Keratinocyte (primary cell): Measurements from ENCODE around the gene ATP1A4. TPM values are rescaled to one million over a fixed set of nuclear protein-coding genes. Genes with fewer than 3 reads are reported as not detected.

Experiments
- DNase-seq: peaks from one replicate; pipeline ENCODE4 v3.0.0-alpha.2; 2011; ENCODE audit warnings: low read depth, missing footprints, low spot score
- FAIRE-seq: peaks from 2 replicates; lab custom pipeline; 2011; peaks lifted over from hg19 to GRCh38; lab: Jason Lieb, UNC
- H2AFZ ChIP-seq: 2 replicates; pipeline ENCODE4 v1.6.0; 2012; ENCODE audit warnings: low read length, control low read depth, inconsistent platforms; ENCODE audit not compliant: control insufficient read depth
- H3K27ac ChIP-seq: 2 replicates; pipeline ENCODE4 v1.5.1; 2011; ENCODE audit warnings: low read length; ENCODE audit not compliant: control insufficient read depth, insufficient read depth
- H3K27me3 ChIP-seq: 3 replicates; pipeline ENCODE4 v1.6.0; 2011; ENCODE audit warnings: low read length; ENCODE audit not compliant: control insufficient read depth, insufficient read depth; ENCODE audit errors: extremely low read depth
- H3K36me3 ChIP-seq, 2 experiments: 2 replicates in 1 of 2; 3 replicates in 1 of 2; pipeline ENCODE4 v1.5.1; 2011; ENCODE audit warnings: low read length in 2 of 2, mild to moderate bottlenecking in 1 of 2; ENCODE audit not compliant: control insufficient read depth in 2 of 2, insufficient read depth in 2 of 2; ENCODE audit errors: extremely low read depth in 1 of 2
- H3K4me1 ChIP-seq: 3 replicates; pipeline ENCODE4 v1.5.1; 2011; ENCODE audit warnings: low read length; ENCODE audit not compliant: control insufficient read depth, insufficient read depth; ENCODE audit errors: extremely low read depth
- H3K4me2 ChIP-seq: 3 replicates; pipeline ENCODE4 v1.6.0; 2011; ENCODE audit warnings: low read depth, low read length; ENCODE audit not compliant: control insufficient read depth, insufficient read depth; ENCODE audit errors: extremely low read depth
- H3K4me3 ChIP-seq, 3 experiments: fragments of 200-600 bp in 1 of 3; sonication (generic) in 1 of 3; 2 replicates in 2 of 3; 3 replicates in 1 of 3; pipeline ENCODE4 v1.5.1; 2011 to 2016; ENCODE audit warnings: low read length in 3 of 3, mild to moderate bottlenecking in 3 of 3, control low read depth in 2 of 3, inconsistent platforms in 1 of 3, low read depth in 1 of 3, mixed read lengths in 1 of 3, mixed run types in 1 of 3, moderate library complexity in 1 of 3; ENCODE audit not compliant: control insufficient read depth in 2 of 3, insufficient read depth in 2 of 3; ENCODE audit errors: extremely low read depth in 1 of 3
- H3K79me2 ChIP-seq: 2 replicates; pipeline ENCODE4 v1.6.0; 2012; ENCODE audit warnings: low read length; ENCODE audit not compliant: control insufficient read depth, insufficient read depth
- H3K9ac ChIP-seq: 3 replicates; pipeline ENCODE4 v1.6.0; 2011; ENCODE audit warnings: low read length; ENCODE audit not compliant: control insufficient read depth, insufficient read depth; ENCODE audit errors: extremely low read depth
- H3K9me1 ChIP-seq: 3 replicates; pipeline ENCODE4 v1.6.0; 2011; ENCODE audit warnings: low read length; ENCODE audit not compliant: control insufficient read depth, insufficient read depth; ENCODE audit errors: extremely low read depth
- H3K9me3 ChIP-seq: 2 replicates; pipeline ENCODE4 v1.5.1; 2012; ENCODE audit warnings: low read depth, low read length; ENCODE audit not compliant: control insufficient read depth
- H4K20me1 ChIP-seq: 3 replicates; pipeline ENCODE4 v1.6.0; 2011; ENCODE audit warnings: low read length; ENCODE audit not compliant: control insufficient read depth, insufficient read depth; ENCODE audit errors: extremely low read depth
- CTCF ChIP-seq, 3 experiments: IDR thresholded peaks in 1 of 3; conservative IDR thresholded peaks in 1 of 3; optimal IDR thresholded peaks in 1 of 3; 2 replicates in 2 of 3; 3 replicates in 1 of 3; pipeline versions ENCODE3 to v1.5.1; 2011; ENCODE audit warnings: low read length in 3 of 3, mild to moderate bottlenecking in 3 of 3, moderate library complexity in 2 of 3, control low read depth in 1 of 3, inconsistent platforms in 1 of 3; ENCODE audit not compliant: insufficient read depth in 2 of 3; ENCODE audit errors: extremely low read depth in 1 of 3
- EZH2 ChIP-seq: IDR thresholded peaks from one replicate; pipeline ENCODE4 v1.6.1; 2012; ENCODE audit warnings: inconsistent platforms, mild to moderate bottlenecking, low read length, moderate library complexity
- dilution Hi-C: fragments of 300-500 bp; cut with MboI; formaldehyde crosslinking; loops from one replicate; pipeline ENCODE4 v1.7.0; 2020; ENCODE audit warnings: low sequenced_read_pairs; ENCODE audit not compliant: extremely low pct_ligation_motif_present
- polyA plus RNA-seq, 5 experiments: library from polyadenylated mRNA; depleted of rRNA in 3 of 5; stranded (reverse) in 3 of 5; stranded (forward) in 1 of 5; unstranded in 1 of 5; fragments of >200 nt; gene quantifications; 1 replicate in 1 of 5; 2 replicates in 3 of 5; 3 replicates in 1 of 5; pipeline versions ENCODE4 v1.2.1 to v1.2.3, GENCODE V29; 2011 to 2012; ENCODE audit warnings: missing spikeins in 2 of 5, low read depth in 1 of 5, low replicate concordance in 1 of 5

The ATP1A4 gene
- polyA plus RNA-seq, 1 donor (not counting 4 experiments of a cell fraction or from before 2014, with no cell fraction given) = not detected

DNA sequence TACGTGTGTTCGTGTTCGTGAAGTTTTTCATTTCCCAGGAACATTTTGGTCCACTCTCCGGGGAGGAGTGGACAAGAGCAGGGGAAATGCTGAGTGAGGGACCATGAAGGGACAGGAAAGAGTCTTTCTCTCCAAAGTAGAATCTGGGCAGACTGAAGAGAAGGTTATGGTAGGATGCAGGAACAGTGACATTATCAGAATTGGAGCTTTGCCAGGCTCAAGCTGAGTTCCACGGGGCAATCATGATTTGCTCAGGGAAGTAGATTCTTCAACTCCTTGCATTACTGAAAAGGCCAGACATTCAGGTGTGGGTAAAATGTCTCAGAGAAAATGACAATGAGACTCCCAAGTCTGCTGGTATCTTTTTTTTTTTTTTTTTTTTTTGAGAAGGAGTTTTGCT lies 16.6 kb downstream of the ATP1A4 start:
- H3K9ac ChIP-seq = no peak overlapping the region
- H2AFZ ChIP-seq = no peak overlapping the region
- no peaks in the 10 kb centered on the region for H3K36me3 ChIP-seq
- H3K4me1 ChIP-seq = peaks cover 8% of the 10 kb centered on the region
- no peak for TF ChIP-seq EZH2
- peak in 1 of 3 experiments; percentile 7 for TF ChIP-seq CTCF (optimal IDR thresholded peaks at IDR 0.05 in 1 of 3, IDR thresholded peaks at IDR 0.05 in 1 of 3, conservative IDR thresholded peaks at IDR 0.05 in 1 of 3; ENCODE audit: extremely low read depth in 1 of 3, insufficient read depth in 2 of 3, low read length in 3 of 3)
- no peak overlapping the region for H3K4me2 ChIP-seq
- no peaks in the 10 kb centered on the region for H4K20me1 ChIP-seq
- H3K4me3 ChIP-seq = no peak overlapping the region
- no peak for DNase-seq
- no peaks in the 10 kb centered on the region for H3K79me2 ChIP-seq
- dilution Hi-C loops = no loop called here
- no peak for FAIRE-seq
- peaks cover 5% of the 10 kb centered on the region for H3K27me3 ChIP-seq
- H3K9me3 ChIP-seq = no peaks in the 10 kb centered on the region
- H3K27ac ChIP-seq = no peak overlapping the region
- H3K9me1 ChIP-seq = no peaks in the 10 kb centered on the region

DNA sequence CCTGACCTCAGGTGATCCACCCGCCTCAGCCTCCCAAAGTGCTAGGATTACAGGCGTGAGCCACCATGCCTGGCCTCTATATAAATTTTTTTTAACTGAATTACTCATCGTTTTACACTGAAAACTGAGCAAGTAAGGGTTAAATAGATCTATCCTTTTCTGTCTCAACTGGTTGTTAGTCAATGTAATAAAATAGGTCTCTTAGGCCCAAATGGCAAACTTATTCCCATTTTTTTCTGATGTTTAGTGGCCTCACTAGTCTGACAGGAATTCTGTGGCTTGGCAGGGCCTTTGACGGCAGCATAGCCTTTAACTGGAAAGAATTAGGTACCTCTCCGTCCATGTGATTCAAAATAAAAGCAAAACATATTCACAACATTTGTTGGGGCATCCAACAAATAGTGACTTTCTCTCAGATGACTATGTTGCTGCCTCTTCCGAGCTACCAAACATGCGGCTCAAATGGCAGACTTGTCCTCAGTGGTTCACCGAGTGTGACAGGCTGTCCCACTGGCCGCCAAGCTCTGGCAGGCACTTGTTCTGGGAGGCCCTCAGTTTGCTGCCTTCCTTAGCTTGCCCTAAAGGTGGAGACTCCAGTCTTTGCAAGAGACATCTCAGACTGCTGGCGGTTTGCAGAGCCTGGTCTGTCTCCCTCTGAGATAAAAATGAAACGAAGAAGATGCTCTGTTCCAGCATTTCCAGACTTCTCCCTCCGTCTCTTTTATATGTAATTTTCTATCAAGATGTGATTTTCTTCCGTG lies 17.4 kb downstream of the ATP1A4 start:
- dilution Hi-C loops = no loop called here
- H3K4me1 ChIP-seq = peaks cover 8% of the 10 kb centered on the region
- DNase-seq = no peak
- no peak overlapping the region for H3K9ac ChIP-seq
- H4K20me1 ChIP-seq = no peaks in the 10 kb centered on the region
- no peak for TF ChIP-seq EZH2
- no peak overlapping the region for H2AFZ ChIP-seq
- no peaks in the 10 kb centered on the region for H3K9me1 ChIP-seq
- H3K79me2 ChIP-seq = no peaks in the 10 kb centered on the region
- H3K27me3 ChIP-seq = peaks cover 2% of the 10 kb centered on the region
- H3K4me3 ChIP-seq = no peak overlapping the region
- no peak overlapping the region for H3K27ac ChIP-seq
- H3K36me3 ChIP-seq = no peaks in the 10 kb centered on the region
- FAIRE-seq = no peak
- no peaks in the 10 kb centered on the region for H3K9me3 ChIP-seq
- H3K4me2 ChIP-seq = no peak overlapping the region
